Aorta (tissue), 5 donors: ENCODE data around the gene PTGER4. TPM values are rescaled to one million over a fixed set of nuclear protein-coding genes. Genes with fewer than 3 reads are reported as not detected.

Source experiments
- ATAC-seq: fragments of 200-7000 bp; cut with Tn5 transposase; one replicate; pipeline ENCODE4 v1.9.1; 2022; ENCODE audit warnings: moderate library complexity; ENCODE audit not compliant: low FRiP score
- DNase-seq, 2 donors: peaks; one replicate each; pipeline ENCODE4 v3.0.0-alpha.2; 2020
- H3K27ac ChIP-seq, 2 donors: one replicate each; pipeline ENCODE4 v1.5.1; 2013; ENCODE audit warnings: low read length in 2 of 2, mild to moderate bottlenecking in 2 of 2, moderate library complexity in 2 of 2, control low read depth in 1 of 2, inconsistent platforms in 1 of 2, low read depth in 1 of 2
- H3K27me3 ChIP-seq, 2 donors: one replicate each; pipeline ENCODE4 v1.6.1; 2013; ENCODE audit warnings: control low read depth in 1 of 2, low read length in 1 of 2, mild to moderate bottlenecking in 1 of 2, moderate library complexity in 1 of 2; ENCODE audit not compliant: insufficient read depth in 2 of 2, control insufficient read depth in 1 of 2
- H3K36me3 ChIP-seq, 2 donors: one replicate each; pipeline ENCODE4 v1.6.1; 2013; ENCODE audit warnings: control low read depth in 1 of 2, low read length in 1 of 2, mild to moderate bottlenecking in 1 of 2; ENCODE audit not compliant: insufficient read depth in 2 of 2, control insufficient read depth in 1 of 2
- H3K4me1 ChIP-seq, 2 donors: one replicate each; pipeline ENCODE4 v1.6.1; 2013; ENCODE audit warnings: low read length in 2 of 2, control low read depth in 1 of 2, mild to moderate bottlenecking in 1 of 2, moderate library complexity in 1 of 2; ENCODE audit not compliant: insufficient read depth in 2 of 2, control insufficient read depth in 1 of 2
- H3K4me3 ChIP-seq, 2 donors: one replicate each; pipeline ENCODE4 v1.5.1; 2013; ENCODE audit warnings: low read length in 2 of 2, control low read depth in 1 of 2, mild to moderate bottlenecking in 1 of 2
- H3K9me3 ChIP-seq: one replicate; pipeline ENCODE4 v1.6.1; 2013; ENCODE audit warnings: mild to moderate bottlenecking, low read length; ENCODE audit not compliant: control insufficient read depth
- WGBS, 2 donors: extraction: QIAGEN DNeasy Blood & Tissue Kit; methylation state at CpG; one replicate each; pipeline ENCODE4 v1.1.7; 2013; 5-methylcytosine and 5-hydroxymethylcytosine counted together
- intact Hi-C, 2 donors: fragments of 100-400 bp; cut with DNase I; formaldehyde crosslinking; loops; one replicate each; pipeline versions ENCODE4 v1.14.2 to v1.15.0; 2022
- polyA plus RNA-seq, 2 donors: library from polyadenylated mRNA; stranded (reverse); fragments of 200-250 nt; gene quantifications; one replicate each; pipeline ENCODE4 v1.2.3, GENCODE V29; 2013
- total RNA-seq, 2 donors: library from RNA; stranded (reverse); fragmentation: NEBNext Ultra II Directional; extraction: Animal tissue kit (Norgen Biotek cat#: 25700); gene quantifications; one replicate each; pipeline ENCODE4 v1.2.1, GENCODE V29; 2021
- donor health status: healthy with polysubstance abuse.
- donor health status: Bipolar disorder and iron deficiency.
- donor health status: DM: no; HTN: no; CAD: no.
- donor health status: DM: no; HTN: no; CAD: no.
- donor health status: DM: yes; HTN: yes; CAD: no.

The PTGER4 gene
- total and polyA plus RNA-seq, 4 donors: 5.2 to 18.2 (median 8.7) TPM

GRCh38 chr5:40682154-40683017 lies 2.7 kb downstream of the PTGER4 start:
- no peak overlapping the region for H3K27ac ChIP-seq
- ATAC-seq (no peak), DNase-seq (no peak)
- no peaks in the 10 kb centered on the region for H3K27me3 ChIP-seq
- 81 to 89% methylated on average over 16 of the region's 16 CpGs for WGBS, 2 donors
- H3K9me3 ChIP-seq: no peaks in the 10 kb centered on the region
- no peak overlapping the region for H3K4me3 ChIP-seq
- intact Hi-C loops: no loop called here
- no peaks in the 10 kb centered on the region for H3K4me1 ChIP-seq
- no peaks in the 10 kb centered on the region for H3K36me3 ChIP-seq

- no peak for DNase-seq
- intact Hi-C loops: no loop called here
- 56 to 63% methylated on average over 1 of the region's 1 CpG for WGBS, 2 donors
Observed at GRCh38 chr5:40683305-40683704, 3.6 kb downstream of the PTGER4 start.

GRCh38 chr5:40685193-40685592 lies 5.5 kb downstream of the PTGER4 start:
- no peak overlapping the region for H3K27ac ChIP-seq
- H3K36me3 ChIP-seq: no peaks in the 10 kb centered on the region

More at GRCh38 chr5:40683305-40683704, 3.6 kb downstream of the PTGER4 start:
- H3K4me3 ChIP-seq: no peak overlapping the region
- no peak overlapping the region for H3K27ac ChIP-seq
- no peaks in the 10 kb centered on the region for H3K9me3 ChIP-seq
- H3K4me1 ChIP-seq: no peaks in the 10 kb centered on the region
- ATAC-seq: no peak
- H3K27me3 ChIP-seq: no peaks in the 10 kb centered on the region
- H3K36me3 ChIP-seq: no peaks in the 10 kb centered on the region

GRCh38 chr5:40685976-40686486 lies 6.3 kb downstream of the PTGER4 start:
- H3K4me3 ChIP-seq: no peak overlapping the region
- intact Hi-C loops: loop anchor here (5.0 kb wide), 4 partner anchors 739 to 1109 kb away; no protein-coding TSS in a partner anchor
- 90 to 97% methylated on average over 1 of the region's 1 CpG for WGBS, 2 donors
- no peaks in the 10 kb centered on the region for H3K36me3 ChIP-seq
- ATAC-seq (no peak), DNase-seq (no peak)
- no peaks in the 10 kb centered on the region for H3K4me1 ChIP-seq
- no peak overlapping the region for H3K27ac ChIP-seq
- H3K9me3 ChIP-seq: no peaks in the 10 kb centered on the region
- H3K27me3 ChIP-seq: no peaks in the 10 kb centered on the region

More at GRCh38 chr5:40685193-40685592, 5.5 kb downstream of the PTGER4 start:
- ATAC-seq (no peak), DNase-seq (no peak)
- H3K4me1 ChIP-seq: no peaks in the 10 kb centered on the region
- no peaks in the 10 kb centered on the region for H3K27me3 ChIP-seq
- intact Hi-C loops: loop anchor here (5.0 kb wide), 4 partner anchors 738 to 1108 kb away; no protein-coding TSS in a partner anchor
- no peak overlapping the region for H3K4me3 ChIP-seq
- H3K9me3 ChIP-seq: no peaks in the 10 kb centered on the region

- Histone ChIP-seq H3K36me3 (no peaks in the 10 kb centered on the region), H3K4me1 (no peaks in the 10 kb centered on the region), H3K4me3 (no peak overlapping the region), H3K27ac (no peak overlapping the region), H3K27me3 (no peaks in the 10 kb centered on the region), H3K9me3 (no peaks in the 10 kb centered on the region)
- DNase-seq: no peak
- ATAC-seq: no peak
- 81 to 83% methylated on average over 7 of the region's 7 CpGs for whole genome bisulfite sequencing, 2 donors
- intact Hi-C loops: loop anchor here (5.0 kb wide), 4 partner anchors 740 to 1110 kb away; no protein-coding TSS in a partner anchor
Observed at GRCh38 chr5:40687321-40687720, 7.6 kb downstream of the PTGER4 start.

- Histone ChIP-seq H3K4me3 (no peak overlapping the region), H3K4me1 (no peaks in the 10 kb centered on the region), H3K27ac (no peak overlapping the region), H3K9me3 (no peaks in the 10 kb centered on the region), H3K36me3 (no peaks in the 10 kb centered on the region), H3K27me3 (no peaks in the 10 kb centered on the region)
- 2% methylated on average over 8 of the region's 8 CpGs for WGBS, 2 donors
- DNase-seq (peak; percentile 86 to 89), ATAC-seq (peak; percentile 93)
- intact Hi-C loops: loop anchor here (2.0 to 5.0 kb wide), 6 partner anchors 739 to 1111 kb away; no protein-coding TSS in a partner anchor
Observed at GRCh38 chr5:40688127-40688761, 8.5 kb downstream of the PTGER4 start.

- Histone ChIP-seq H3K9me3 (no peaks in the 10 kb centered on the region), H3K36me3 (no peaks in the 10 kb centered on the region), H3K27ac (no peak overlapping the region), H3K4me1 (no peaks in the 10 kb centered on the region), H3K27me3 (no peaks in the 10 kb centered on the region), H3K4me3 (no peak overlapping the region)
- DNase-seq (no peak), ATAC-seq (no peak)
- intact Hi-C loops: loop anchor here (2.0 to 5.0 kb wide), 6 partner anchors 740 to 1112 kb away; no protein-coding TSS in a partner anchor
Observed at GRCh38 chr5:40688996-40689395, 9.3 kb downstream of the PTGER4 start.

- Histone ChIP-seq H3K27ac (no peak overlapping the region), H3K27me3 (no peaks in the 10 kb centered on the region), H3K4me1 (no peaks in the 10 kb centered on the region), H3K9me3 (no peaks in the 10 kb centered on the region), H3K4me3 (no peak overlapping the region), H3K36me3 (no peaks in the 10 kb centered on the region)
- intact Hi-C loops: loop anchor here (2.0 to 5.0 kb wide), 6 partner anchors 741 to 1112 kb away; no protein-coding TSS in a partner anchor
- WGBS, 2 donors: 2 to 5% methylated on average over 3 of the region's 3 CpGs
- ATAC-seq: peak; percentile 68
- no peak for DNase-seq
Observed at GRCh38 chr5:40689438-40689837, 9.7 kb downstream of the PTGER4 start.
